Loucy (cell line): ENCODE measurements around the gene CTTNBP2.

Source experiments
- H2AFZ ChIP-seq: fragments of 200-600 bp; sonication (generic); 2 replicates; pipeline ENCODE4 v1.6.0; 2016; ENCODE audit warnings: antibody characterized with exemption, mild to moderate bottlenecking, low read length, moderate library complexity
- H3F3A ChIP-seq: fragments of 200-600 bp; 2 replicates; pipeline ENCODE4 v1.6.0; 2016; ENCODE audit warnings: antibody characterized with exemption, low read depth, mild to moderate bottlenecking
- H3K27me3 ChIP-seq: fragments of 200-600 bp; sonication (generic); 2 replicates; pipeline ENCODE4 v1.6.1; 2014; ENCODE audit warnings: low read length, mild to moderate bottlenecking; ENCODE audit not compliant: insufficient read depth, poor library complexity, severe bottlenecking
- H3K36me3 ChIP-seq: fragments of 200-600 bp; sonication (generic); 2 replicates; pipeline ENCODE4 v1.6.1; 2016; ENCODE audit warnings: low read length; ENCODE audit not compliant: insufficient read depth
- H3K4me1 ChIP-seq: fragments of 200-600 bp; sonication (generic); 2 replicates; pipeline ENCODE4 v1.5.1; 2014; ENCODE audit warnings: low read length, mild to moderate bottlenecking; ENCODE audit not compliant: insufficient read depth, poor library complexity, severe bottlenecking
- H3K4me2 ChIP-seq: fragments of 200-600 bp; sonication (generic); 2 replicates; pipeline ENCODE4 v1.6.0; 2014; ENCODE audit warnings: antibody characterized with exemption, low read length, low read depth, mild to moderate bottlenecking; ENCODE audit not compliant: poor library complexity, severe bottlenecking
- H3K4me3 ChIP-seq: fragments of 200-600 bp; sonication (generic); 2 replicates; pipeline ENCODE4 v1.5.1; 2014; ENCODE audit warnings: low read length, mild to moderate bottlenecking, mixed read lengths; ENCODE audit not compliant: poor library complexity, severe bottlenecking
- H3K79me2 ChIP-seq: fragments of 200-600 bp; sonication (generic); 2 replicates; pipeline ENCODE4 v1.6.1; 2014; ENCODE audit warnings: low read length; ENCODE audit not compliant: insufficient read depth
- H3K9ac ChIP-seq: fragments of 200-600 bp; sonication (generic); 2 replicates; pipeline ENCODE4 v1.6.0; 2014; ENCODE audit warnings: mild to moderate bottlenecking, low read depth, low read length, moderate library complexity; ENCODE audit not compliant: poor library complexity, severe bottlenecking
- H3K9me2 ChIP-seq: fragments of 200-600 bp; sonication (generic); replicated peaks from 2 replicates; pipeline ENCODE4 v1.6.1; 2016; ENCODE audit warnings: low read depth, low read length, mixed read lengths
- H3K9me3 ChIP-seq: fragments of 200-600 bp; sonication (generic); 2 replicates; pipeline ENCODE4 v1.6.1; 2014; ENCODE audit warnings: mild to moderate bottlenecking, antibody characterized with exemption, low read length, low read depth; ENCODE audit not compliant: insufficient read depth
- H4K20me1 ChIP-seq: fragments of 200-600 bp; sonication (generic); 2 replicates; pipeline ENCODE4 v1.6.0; 2014; ENCODE audit warnings: antibody characterized with exemption, low read length, mild to moderate bottlenecking; ENCODE audit not compliant: insufficient read depth, poor library complexity, severe bottlenecking
- EZH2phosphoT487 ChIP-seq: fragments of 200-600 bp; IDR thresholded peaks from 2 replicates; pipeline ENCODE4 v1.6.1; 2018; ENCODE audit warnings: antibody characterized with exemption, mild to moderate bottlenecking, moderate library complexity, borderline replicate concordance
- TF ChIP-seq, protein P1 (sequence below): fragments of 200-600 bp; sonication (generic); conservative IDR thresholded peaks from 2 replicates; pipeline ENCODE4 v1.5.1; 2014; ENCODE audit warnings: mild to moderate bottlenecking, antibody characterized with exemption, low read length

The CTTNBP2 gene

DNA sequence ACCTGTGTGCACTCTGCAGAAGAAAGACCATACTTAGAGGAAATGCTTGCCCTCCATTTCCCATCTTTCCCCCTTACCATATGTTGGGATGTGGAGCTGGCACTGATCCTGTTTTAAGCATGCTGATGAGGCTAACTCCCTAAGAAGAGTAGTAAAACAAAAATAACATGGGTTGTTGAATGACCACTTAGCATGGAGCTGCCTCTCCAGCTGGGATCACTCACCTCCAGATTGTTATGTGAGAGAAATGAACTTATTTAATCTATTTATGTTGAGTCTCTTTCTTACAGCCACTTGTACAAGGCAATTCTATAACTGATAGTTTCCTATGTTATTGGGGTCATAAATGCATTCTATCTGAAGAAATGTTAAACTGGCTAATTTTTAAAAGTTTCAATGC, 17.0 kb downstream of the CTTNBP2 start:
- Histone ChIP-seq H3K4me1 (no peaks in the 10 kb centered on the region), H3K4me2 (no peak overlapping the region), H4K20me1 (no peaks in the 10 kb centered on the region), H3K9ac (no peak overlapping the region), H3F3A (no peaks in the 10 kb centered on the region), H3K9me3 (no peaks in the 10 kb centered on the region), H3K79me2 (no peaks in the 10 kb centered on the region), H2AFZ (no peak overlapping the region), H3K9me2 (no peaks in the 10 kb centered on the region), H3K36me3 (no peaks in the 10 kb centered on the region), H3K27me3 (no peaks in the 10 kb centered on the region), H3K4me3 (no peak overlapping the region)
- TF ChIP-seq, protein P1, sequence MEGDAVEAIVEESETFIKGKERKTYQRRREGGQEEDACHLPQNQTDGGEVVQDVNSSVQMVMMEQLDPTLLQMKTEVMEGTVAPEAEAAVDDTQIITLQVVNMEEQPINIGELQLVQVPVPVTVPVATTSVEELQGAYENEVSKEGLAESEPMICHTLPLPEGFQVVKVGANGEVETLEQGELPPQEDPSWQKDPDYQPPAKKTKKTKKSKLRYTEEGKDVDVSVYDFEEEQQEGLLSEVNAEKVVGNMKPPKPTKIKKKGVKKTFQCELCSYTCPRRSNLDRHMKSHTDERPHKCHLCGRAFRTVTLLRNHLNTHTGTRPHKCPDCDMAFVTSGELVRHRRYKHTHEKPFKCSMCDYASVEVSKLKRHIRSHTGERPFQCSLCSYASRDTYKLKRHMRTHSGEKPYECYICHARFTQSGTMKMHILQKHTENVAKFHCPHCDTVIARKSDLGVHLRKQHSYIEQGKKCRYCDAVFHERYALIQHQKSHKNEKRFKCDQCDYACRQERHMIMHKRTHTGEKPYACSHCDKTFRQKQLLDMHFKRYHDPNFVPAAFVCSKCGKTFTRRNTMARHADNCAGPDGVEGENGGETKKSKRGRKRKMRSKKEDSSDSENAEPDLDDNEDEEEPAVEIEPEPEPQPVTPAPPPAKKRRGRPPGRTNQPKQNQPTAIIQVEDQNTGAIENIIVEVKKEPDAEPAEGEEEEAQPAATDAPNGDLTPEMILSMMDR, result no peak
- TF ChIP-seq EZH2phosphoT487, result no peak

DNA sequence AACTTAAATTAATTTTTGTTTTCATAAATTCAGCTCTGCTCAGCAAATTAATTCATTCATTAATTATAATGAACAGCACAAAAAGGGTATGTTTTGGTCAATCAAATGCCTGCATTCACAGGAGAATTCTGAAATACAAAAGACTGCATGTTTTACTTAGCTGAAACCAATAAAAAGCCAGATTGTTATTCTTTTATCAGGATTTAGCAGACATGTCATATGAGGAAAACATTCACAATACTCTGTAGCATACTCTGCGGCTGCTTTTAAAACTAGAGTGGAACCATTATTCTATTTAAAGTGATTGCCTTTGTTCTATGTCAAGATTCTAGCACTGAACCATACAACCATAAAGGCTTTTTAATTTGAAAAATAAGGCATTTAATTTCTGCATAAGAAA, 19.1 kb downstream of the CTTNBP2 start:
- Histone ChIP-seq H3K9ac (no peak overlapping the region), H3K27me3 (no peaks in the 10 kb centered on the region), H3K4me2 (no peak overlapping the region), H3K9me3 (no peaks in the 10 kb centered on the region), H3F3A (no peaks in the 10 kb centered on the region), H3K9me2 (no peaks in the 10 kb centered on the region), H2AFZ (no peak overlapping the region), H4K20me1 (no peaks in the 10 kb centered on the region), H3K36me3 (no peaks in the 10 kb centered on the region), H3K4me3 (no peak overlapping the region), H3K4me1 (no peaks in the 10 kb centered on the region), H3K79me2 (no peaks in the 10 kb centered on the region)
- no peak for TF ChIP-seq EZH2phosphoT487
- TF ChIP-seq, protein P1, result no peak

DNA sequence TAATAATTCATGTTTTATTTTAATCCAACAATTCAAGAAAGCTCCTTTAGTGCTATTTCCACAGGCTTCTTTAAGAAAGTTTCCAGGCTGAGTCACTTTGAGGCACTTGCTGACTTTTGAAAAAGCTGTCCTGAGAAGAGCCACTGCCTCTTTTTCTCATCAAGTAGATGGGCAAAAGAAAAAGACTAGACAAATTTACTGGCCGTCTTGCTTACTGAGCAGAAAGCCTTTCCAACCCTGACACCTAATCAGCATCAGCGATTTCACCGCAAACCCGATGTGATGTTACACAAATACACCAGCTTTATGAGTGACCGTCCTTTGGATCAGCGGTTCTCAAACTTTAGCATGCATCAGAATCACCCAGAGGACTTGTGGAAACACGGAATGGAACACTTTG, 24.3 kb downstream of the CTTNBP2 start:
- Histone ChIP-seq H3K4me1 (no peaks in the 10 kb centered on the region), H3K36me3 (no peaks in the 10 kb centered on the region), H3K9ac (no peak overlapping the region), H3F3A (no peaks in the 10 kb centered on the region), H3K9me3 (no peaks in the 10 kb centered on the region), H3K27me3 (no peaks in the 10 kb centered on the region), H3K4me2 (no peak overlapping the region), H4K20me1 (no peaks in the 10 kb centered on the region), H2AFZ (no peak overlapping the region), H3K9me2 (no peaks in the 10 kb centered on the region), H3K79me2 (no peaks in the 10 kb centered on the region), H3K4me3 (no peak overlapping the region)
- TF ChIP-seq, protein P1, result no peak
- TF ChIP-seq EZH2phosphoT487, result no peak
